Mucosa of descending colon (tissue), 3 donors: ENCODE results near the gene CCDC149. TPM values are rescaled to one million over a fixed set of nuclear protein-coding genes. Genes with fewer than 3 reads are reported as not detected.

ENCODE experiments used
- ATAC-seq: fragments of 200-7000 bp; cut with Tn5 transposase; one replicate; pipeline ENCODE4 v1.9.1; 2020; ENCODE audit warnings: mild to moderate bottlenecking, moderate library complexity
- DNase-seq, 3 donors: peaks; one replicate each; pipeline ENCODE4 v3.0.0-alpha.2; 2020
- H3K36me3 ChIP-seq: fragments of 200-600 bp; one replicate; pipeline ENCODE4 v1.8.0; 2021; ENCODE audit warnings: low read depth, mild to moderate bottlenecking
- H3K4me1 ChIP-seq: fragments of 200-600 bp; one replicate; pipeline ENCODE4 v1.8.0; 2021; ENCODE audit warnings: low read depth, mild to moderate bottlenecking
- H3K4me3 ChIP-seq: fragments of 200-600 bp; one replicate; pipeline ENCODE4 v1.8.0; 2021; ENCODE audit warnings: mild to moderate bottlenecking
- H3K9me3 ChIP-seq: fragments of 200-600 bp; one replicate; pipeline ENCODE4 v1.8.0; 2021; ENCODE audit warnings: mild to moderate bottlenecking
- intact Hi-C, 2 donors: fragments of 100-400 bp; cut with DNase I in 1 of 2; cut with micrococcal nuclease in 1 of 2; formaldehyde crosslinking; loops; one replicate each; pipeline versions ENCODE4 v1.11.0 to v1.11.1; 2022; cut with DNase I, micrococcal nuclease
- total RNA-seq, 3 donors: library from RNA; stranded (reverse); fragmentation: NEBNext Ultra II Directional in 2 of 3; extraction: Animal tissue kit (Norgen Biotek cat#: 25700) in 2 of 3; gene quantifications; one replicate each; pipeline versions ENCODE4 v1.2.1 to v1.2.4, GENCODE V29; 2021 to 2023
- TF ChIP-seq, protein P1 (sequence below): fragments of 200-600 bp; IDR thresholded peaks from one replicate; pipeline ENCODE4 v1.8.0; 2022; ENCODE audit warnings: antibody characterized with exemption, mild to moderate bottlenecking
- donor health status: DM: no; HTN: no; CAD: no; lungs with moderate emphysema.
- donor health status: DM: no; HTN: no; CAD: no.
- donor health status: DM: no; HTN: yes; CAD: no.

CCDC149 gene
- total RNA-seq, 3 donors from 2014 or later = 14.1 to 23.7 (median 14.2) TPM

DNA sequence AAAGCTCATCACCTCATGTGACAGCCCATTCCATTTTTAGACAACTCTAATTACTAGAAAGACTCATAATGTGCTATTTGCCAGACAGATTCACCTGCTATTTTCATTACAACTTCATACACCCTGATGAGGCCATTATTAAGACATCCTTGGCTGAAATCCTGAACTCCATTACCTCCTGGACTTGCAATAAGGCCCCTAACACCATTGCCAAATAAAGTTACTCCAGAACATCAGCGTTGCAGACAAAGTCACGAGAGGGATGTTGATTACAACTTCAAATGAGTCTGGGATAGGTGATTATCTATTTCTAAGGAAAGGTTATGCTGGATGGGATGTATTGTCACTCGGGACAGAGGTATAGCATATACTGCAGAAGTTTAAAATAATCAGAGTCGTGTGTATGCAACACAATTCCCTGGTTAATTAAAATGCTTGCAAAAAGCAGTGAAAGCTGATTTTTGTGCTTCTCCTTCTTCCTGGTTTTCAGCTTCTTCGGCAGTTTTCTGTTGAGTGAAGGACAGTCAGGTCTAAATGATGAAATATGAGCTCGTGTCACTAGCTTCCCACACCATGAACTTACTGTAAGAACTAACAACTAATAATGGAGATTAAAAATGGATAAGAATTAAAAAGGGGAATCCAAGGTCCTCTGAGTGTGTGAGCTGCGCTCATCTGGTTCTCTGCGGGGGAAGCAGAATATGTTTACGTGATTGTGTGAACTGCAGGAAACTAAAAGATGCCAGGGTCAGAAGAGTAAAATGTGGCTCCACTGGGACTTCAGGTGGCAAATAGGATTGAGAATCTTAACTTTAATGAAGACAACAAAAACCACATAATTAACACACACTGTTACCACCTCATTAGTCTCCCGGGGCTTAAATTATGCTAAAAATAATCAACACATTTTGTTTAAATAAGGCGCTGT lies 135.0 kb downstream of the CCDC149 start:
- DNase-seq (no peak), ATAC-seq (no peak)
- Histone ChIP-seq H3K4me1 (peaks cover 26% of the 10 kb centered on the region), H3K36me3 (no peaks in the 10 kb centered on the region), H3K4me3 (no peak overlapping the region), H3K9me3 (no peaks in the 10 kb centered on the region)
- TF ChIP-seq, protein P1, sequence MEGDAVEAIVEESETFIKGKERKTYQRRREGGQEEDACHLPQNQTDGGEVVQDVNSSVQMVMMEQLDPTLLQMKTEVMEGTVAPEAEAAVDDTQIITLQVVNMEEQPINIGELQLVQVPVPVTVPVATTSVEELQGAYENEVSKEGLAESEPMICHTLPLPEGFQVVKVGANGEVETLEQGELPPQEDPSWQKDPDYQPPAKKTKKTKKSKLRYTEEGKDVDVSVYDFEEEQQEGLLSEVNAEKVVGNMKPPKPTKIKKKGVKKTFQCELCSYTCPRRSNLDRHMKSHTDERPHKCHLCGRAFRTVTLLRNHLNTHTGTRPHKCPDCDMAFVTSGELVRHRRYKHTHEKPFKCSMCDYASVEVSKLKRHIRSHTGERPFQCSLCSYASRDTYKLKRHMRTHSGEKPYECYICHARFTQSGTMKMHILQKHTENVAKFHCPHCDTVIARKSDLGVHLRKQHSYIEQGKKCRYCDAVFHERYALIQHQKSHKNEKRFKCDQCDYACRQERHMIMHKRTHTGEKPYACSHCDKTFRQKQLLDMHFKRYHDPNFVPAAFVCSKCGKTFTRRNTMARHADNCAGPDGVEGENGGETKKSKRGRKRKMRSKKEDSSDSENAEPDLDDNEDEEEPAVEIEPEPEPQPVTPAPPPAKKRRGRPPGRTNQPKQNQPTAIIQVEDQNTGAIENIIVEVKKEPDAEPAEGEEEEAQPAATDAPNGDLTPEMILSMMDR = no peak
- intact Hi-C loops = no loop called here

DNA sequence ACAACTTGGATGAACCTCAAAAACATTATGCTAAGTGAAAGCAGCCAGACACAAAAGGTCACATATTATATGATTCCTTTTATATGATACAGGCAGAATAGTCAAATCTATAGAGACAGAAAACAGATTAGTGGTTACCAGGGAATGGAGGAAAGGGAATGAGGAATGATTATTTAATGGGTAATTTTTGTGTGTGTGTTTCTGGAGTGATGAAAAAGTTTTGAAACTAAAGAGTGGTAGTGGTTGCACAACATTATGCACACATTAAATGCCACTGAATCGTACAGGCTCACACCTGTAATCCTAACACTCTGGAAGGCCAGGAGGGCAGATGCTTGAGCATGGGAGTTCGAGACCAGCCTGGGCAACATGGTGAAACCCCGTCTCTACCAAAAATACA lies 137.1 kb downstream of the CCDC149 start:
- no peak for DNase-seq
- H3K9me3 ChIP-seq = no peaks in the 10 kb centered on the region
- ATAC-seq = no peak
- H3K4me3 ChIP-seq = no peak overlapping the region
- no peaks in the 10 kb centered on the region for H3K36me3 ChIP-seq
- intact Hi-C loops = no loop called here
- H3K4me1 ChIP-seq = peaks cover 10% of the 10 kb centered on the region
- TF ChIP-seq, protein P1 = no peak

DNA sequence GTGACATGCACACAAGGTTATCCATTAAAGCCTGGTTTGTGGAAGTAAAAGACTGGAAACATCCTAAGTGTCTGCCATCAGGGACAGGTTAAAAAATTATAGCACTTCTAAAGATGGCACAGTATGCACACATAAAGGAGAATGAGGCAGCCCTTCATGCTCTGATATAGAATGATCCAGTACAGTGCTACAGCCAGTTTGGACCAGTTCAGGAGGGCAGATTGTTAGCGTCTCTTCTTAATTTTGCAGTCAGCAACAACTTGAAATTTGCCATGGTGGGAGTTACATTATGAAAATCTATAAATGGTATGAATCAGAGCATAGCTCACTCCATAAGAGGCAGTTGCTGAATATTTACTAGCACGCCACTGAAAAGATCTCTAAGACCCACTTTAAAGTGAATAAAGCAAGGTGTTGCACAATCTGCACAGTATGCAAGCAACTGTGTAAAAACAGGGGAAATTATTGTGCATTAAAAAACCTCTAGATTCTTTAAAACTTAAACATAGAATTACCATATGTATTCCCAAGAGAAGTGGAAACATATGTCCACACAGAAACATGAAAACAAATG lies 137.7 kb downstream of the CCDC149 start:
- ATAC-seq (no peak), DNase-seq (no peak)
- intact Hi-C loops = no loop called here
- H3K36me3 ChIP-seq = no peaks in the 10 kb centered on the region
- TF ChIP-seq, protein P1 = no peak
- peaks cover 4% of the 10 kb centered on the region for H3K4me1 ChIP-seq
- no peaks in the 10 kb centered on the region for H3K9me3 ChIP-seq
- no peak overlapping the region for H3K4me3 ChIP-seq

DNA sequence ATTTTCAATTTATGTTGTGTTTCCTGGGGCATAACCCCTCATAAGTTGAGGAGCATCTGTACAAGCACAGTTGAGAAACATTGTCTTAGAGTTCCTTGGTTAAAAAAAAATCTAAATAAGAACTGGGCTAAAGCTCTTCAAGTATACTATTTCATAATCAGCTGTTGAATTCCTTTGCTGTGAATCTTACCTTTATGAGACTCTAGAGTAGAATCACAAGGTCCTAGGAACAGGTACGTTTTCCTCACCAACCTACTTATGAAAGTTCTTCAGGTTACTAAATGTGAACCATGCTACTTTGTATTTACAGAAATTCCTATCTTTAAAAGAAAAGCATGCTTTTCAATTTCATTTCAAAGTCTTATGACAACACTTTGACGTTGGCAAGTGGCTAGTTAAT lies 138.4 kb downstream of the CCDC149 start:
- no peak overlapping the region for H3K4me3 ChIP-seq
- TF ChIP-seq, protein P1 = no peak
- no peak for ATAC-seq
- H3K9me3 ChIP-seq = no peaks in the 10 kb centered on the region
- DNase-seq = no peak
- intact Hi-C loops = no loop called here
- H3K4me1 ChIP-seq = no peaks in the 10 kb centered on the region
- no peaks in the 10 kb centered on the region for H3K36me3 ChIP-seq

DNA sequence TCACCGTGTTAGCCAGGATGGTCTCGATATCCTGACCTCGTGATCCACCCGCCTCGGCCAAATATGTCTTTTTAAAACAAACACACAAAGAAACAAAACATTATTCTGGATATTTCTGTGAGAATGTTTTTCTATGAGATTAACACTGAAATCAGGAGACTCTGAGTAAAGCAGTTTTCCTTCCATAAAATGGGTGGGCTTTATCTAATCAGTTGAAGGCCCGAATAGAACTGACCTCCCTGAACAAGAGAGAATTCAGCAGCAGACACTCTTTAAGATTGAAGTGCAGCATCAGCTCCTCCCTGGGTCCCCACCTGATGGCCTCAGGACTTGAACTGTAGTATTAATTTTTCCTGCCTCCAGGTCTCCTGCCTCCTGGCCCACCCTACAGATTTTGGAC lies 139.9 kb downstream of the CCDC149 start:
- DNase-seq = no peak
- no peaks in the 10 kb centered on the region for H3K36me3 ChIP-seq
- ATAC-seq = no peak
- no peak overlapping the region for H3K4me3 ChIP-seq
- no peaks in the 10 kb centered on the region for H3K9me3 ChIP-seq
- H3K4me1 ChIP-seq = no peaks in the 10 kb centered on the region
- TF ChIP-seq, protein P1 = no peak
- intact Hi-C loops = no loop called here
